HS-27A (cell line): ENCODE data around the gene TRIM41.
"Not testable (repeated sequence)": the region's sequence is repeated elsewhere in the genome, so short reads cannot be mapped to it uniquely, and the experiment has no call there.

Experiments used
- DNase-seq: peaks from one replicate; pipeline ENCODE4 v3.0.0-alpha.2; 2012; ENCODE audit warnings: low read depth, missing footprints

The TRIM41 gene

DNA sequence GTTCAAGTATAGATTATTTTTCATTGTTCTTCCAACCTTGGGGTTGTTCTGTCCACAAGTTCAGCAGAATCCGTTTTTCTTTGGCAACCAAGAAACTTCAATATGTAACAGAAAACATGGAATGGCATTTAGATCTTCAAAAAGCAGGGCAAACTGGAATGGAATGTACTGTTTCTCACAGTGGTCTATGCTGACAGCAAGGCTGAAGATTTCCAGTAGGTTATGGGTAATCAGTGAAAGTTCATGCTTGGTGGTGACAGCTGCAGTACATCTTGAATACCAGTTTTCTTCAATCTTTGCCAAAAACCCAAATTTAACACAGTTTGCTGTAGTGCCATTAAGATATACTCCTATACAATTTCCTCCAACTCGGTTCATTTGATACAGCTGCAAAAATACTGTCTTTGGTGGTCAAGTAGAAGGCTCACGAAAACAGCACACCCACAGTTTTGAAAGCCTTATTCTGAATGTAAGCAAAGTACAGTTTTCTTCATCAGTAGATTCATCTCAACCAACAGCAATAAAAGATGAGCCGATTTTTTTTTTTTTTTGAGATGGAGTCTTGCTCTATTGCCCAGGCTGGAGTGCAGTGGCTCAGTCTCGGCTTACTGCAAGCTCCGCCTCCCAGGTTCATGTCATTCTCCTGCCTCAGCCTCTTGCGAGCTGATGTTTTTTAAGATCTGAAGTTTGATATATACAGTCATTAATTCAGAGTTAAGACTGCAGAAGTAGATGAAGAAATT is 32.9 kb downstream of the TRIM41 start:
- DNase-seq, result no peak

- DNase-seq, result no peak
Measured at GRCh38 chr5:181258576-181258975, 35.5 kb downstream of the TRIM41 start.

DNA sequence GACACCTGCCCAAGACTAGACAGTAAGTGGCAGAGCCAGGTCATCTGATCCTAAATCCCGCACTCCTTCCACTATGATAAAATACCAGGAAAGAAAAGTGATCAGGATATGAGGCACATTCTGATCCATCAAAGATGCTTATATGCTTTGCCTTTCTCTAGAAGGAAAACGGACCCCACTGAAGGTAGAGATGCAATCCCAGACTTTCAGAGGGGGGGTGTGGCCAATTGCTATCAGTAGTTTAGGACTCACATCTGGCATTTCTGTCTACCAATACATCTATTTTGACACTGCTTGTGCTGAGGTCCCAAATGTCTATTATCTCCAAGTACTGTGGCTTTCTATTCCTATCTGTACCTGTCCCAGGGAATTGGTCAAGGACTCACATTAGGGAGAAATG is 36.2 kb downstream of the TRIM41 start:
- no peak for DNase-seq

DNA sequence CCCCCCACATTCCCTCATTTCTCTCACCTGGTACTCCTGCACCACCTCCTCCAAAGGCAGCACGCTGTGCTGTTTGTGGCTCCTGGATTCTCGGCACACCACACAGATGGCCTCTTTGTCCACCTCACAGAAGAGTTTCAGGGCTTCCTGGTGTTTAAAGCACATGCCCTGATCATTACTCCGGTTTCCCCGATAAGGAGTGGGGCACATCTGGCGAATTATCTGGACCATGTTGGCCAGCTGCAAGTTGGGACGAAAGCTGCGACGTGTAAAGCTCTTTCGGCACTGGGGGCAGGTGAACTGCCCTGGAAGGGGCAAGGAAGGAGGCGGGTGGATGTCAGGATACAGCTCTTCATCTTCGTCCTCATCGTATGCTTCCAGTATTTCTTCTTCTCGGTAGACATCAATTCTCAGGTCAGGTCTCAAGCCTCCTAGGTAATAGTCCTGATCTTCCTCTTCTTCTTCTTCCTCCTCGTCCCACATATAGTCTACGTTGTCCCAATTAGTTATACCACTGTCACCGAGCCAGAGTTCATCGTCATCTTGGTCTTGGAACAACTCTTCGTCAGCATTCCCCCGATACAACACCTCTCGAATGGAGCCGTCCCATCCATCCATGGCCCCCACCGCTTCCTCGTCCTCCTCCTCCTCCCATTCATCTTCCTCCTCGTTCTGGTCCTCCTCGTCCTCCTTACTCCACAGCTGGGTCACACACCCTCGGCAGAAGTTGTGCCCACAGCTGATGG is 37.1 kb downstream of the TRIM41 start:
- DNase-seq, result no peak

GRCh38 chr5:181260720-181261319 is 37.7 kb downstream of the TRIM41 start, which contains the start of gene TRIM52:
TRIM52 (minus strand) TSS chr5:181261143; CDS start chr5:181260813, 330 bp downstream.
- peak; percentile 42 for DNase-seq

DNA sequence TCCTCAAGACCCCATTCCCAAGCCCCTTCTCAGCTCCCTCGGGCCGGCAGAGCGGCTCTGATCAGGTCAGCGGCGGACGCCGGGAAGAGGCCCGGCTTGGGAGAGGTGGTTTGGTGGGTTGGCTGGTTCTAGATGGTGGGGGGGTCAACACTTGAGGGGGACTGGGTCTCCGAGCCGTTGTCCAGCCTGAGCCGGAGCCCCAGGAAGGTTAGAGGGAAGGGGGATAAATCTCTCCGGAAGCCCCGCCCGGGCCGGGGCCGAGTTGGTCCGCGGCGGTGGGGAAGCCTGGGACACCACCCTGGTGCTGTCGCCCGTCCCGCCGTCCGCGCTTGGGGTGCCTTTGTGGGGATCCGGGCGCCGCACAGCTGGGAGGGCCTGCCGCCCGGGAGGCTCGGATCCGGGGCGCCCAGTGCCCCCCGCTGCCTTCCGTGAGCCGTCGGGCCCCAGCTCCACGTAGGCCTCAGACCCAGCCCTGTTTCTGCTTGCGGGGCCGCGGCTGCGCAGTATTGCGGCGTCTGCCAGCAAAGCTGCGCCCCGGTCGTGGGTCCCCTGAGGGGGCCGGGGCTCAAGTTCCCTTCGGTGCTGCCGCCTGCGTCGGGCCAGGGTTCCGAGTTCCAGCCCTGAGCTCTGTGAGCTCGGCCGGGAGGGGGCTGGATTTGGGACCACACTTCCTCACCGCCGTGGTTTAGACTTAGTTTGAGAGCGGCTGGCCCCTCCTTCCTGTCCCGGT is 38.4 kb downstream of the TRIM41 start:
- no peak for DNase-seq

- no peak for DNase-seq
Measured at GRCh38 chr5:181263633-181264032, 40.6 kb downstream of the TRIM41 start.

DNA sequence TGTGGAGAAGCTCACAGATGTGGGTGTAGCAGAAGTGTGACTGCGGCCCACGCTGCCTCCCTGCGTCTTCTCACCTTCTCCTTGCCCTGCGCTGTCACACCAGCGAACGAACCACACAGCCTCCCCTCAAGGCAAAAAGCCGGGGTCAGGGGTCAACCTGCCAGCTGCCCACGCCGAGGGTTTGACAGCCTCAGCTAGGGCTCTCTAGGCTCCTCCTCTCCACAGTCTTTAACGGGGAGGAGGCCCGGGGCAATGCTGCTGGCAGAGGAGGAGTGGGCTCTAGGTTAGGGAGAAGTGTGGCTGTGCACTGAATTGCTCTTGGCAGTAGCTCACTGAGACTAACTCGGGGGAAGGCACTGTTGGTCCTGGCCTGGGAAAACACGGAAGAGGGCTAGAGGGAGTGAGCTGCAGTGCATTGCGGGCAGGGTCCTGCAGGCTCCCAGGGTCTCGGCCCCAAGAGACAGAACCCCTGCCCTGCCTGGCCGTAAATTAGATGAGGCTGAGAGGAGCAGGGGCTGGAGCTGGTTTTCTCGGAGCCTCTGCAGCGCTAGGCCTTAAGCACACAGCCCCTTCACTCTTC is 42.1 kb downstream of the TRIM41 start:
- no peak for DNase-seq

GRCh38 chr5:181267291-181267904 is 44.3 kb downstream of the TRIM41 start:
- DNase-seq, result not testable (repeated sequence)

GRCh38 chr5:181267907-181268306 is 44.8 kb downstream of the TRIM41 start:
- not testable (repeated sequence) for DNase-seq

GRCh38 chr5:181271081-181271480 is 48.0 kb downstream of the TRIM41 start:
- no peak for DNase-seq

- DNase-seq, result not testable (repeated sequence)
Measured at GRCh38 chr5:181273433-181273744, 50.3 kb downstream of the TRIM41 start.

DNA sequence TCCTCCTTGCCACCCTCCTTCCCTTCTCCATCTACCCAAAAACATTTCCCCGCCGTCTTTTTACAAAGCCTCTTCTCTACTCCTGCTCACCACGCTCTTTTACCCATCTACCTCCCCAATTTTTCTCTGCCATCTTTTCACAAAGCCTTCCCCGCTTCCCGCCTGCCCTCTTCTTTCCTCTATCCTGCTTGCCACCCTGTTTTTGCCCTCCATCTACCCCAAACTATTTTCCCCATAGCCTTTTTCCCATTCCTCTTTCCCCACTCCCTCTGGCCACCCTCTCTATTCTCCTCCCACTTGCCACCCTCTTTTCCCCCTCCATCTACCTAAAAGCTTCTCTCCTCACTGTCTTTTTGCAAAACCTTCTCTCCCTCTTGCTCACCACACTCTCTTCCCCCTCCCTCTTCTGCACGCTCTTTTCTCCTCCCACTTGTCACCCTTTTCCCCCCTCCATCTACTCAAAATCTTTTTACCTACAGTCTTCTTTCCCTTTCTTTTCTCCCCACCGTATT is 57.2 kb downstream of the TRIM41 start:
- no peak for DNase-seq

DNA sequence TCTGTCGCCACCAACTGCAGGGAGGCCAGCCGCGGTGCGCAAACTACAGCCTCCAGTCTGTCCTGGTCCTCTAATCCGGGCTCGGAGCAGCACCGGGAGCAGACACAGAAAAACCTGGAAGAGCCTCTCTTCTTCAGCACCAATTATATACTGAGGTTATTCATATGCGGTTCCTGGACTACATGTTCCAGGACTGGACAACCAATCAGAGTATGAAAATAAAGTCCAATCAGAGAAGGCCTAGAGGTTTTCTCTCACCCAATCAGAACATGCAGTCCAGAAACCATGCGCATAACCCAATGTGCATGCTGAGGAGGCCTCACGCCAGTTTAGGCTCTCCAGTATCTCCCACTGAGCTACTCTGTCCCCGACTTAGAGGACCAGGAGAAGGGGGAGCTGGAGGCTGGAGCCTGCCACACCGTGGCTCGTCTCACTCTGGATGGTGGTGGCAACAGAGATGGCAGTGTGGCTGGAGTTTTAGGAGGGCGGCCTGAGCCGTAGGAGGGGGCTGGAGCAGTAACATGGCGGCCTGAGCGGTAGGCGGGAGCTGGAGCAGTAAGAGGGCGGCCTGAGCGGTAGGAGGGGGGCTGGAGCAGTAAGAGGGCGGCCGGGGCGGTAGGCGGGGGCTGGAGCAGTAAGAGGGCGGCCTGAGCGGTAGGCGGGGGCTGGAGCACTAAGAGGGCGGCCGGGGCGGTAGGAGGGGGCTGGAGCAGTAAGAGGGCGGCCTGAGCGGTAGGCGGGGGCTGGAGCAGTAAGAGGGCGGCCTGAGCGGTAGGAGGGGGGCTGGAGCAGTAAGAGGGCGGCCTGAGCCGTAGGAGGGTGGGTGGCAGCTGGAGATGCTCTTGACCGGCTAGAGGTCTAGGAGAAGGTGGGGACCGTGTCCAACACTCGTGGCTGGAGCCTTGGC is 58.2 kb downstream of the TRIM41 start:
- DNase-seq, result no peak

DNA sequence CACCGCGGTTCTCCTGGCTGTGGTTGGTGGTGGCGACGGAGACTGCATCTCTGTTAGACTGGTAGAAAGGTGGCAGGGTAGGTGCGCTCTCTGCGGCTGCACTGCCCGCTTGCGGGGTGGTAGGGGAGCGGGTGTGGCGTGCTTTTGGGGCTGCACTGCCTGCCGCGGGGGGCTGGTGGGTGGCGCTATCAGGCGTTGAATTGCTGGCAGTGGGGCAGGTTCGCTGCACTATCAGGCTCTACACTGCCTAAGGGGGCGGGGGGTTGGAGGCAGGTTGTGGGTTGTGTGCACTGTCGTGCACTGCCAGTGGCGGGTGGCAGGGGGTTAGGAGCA is 58.9 kb downstream of the TRIM41 start:
- no peak for DNase-seq

- not testable (repeated sequence) for DNase-seq
Measured at GRCh38 chr5:181282415-181282814, 59.3 kb downstream of the TRIM41 start.

GRCh38 chr5:181282874-181283273 is 59.8 kb downstream of the TRIM41 start:
- DNase-seq, result no peak

GRCh38 chr5:181283347-181283746 is 60.3 kb downstream of the TRIM41 start:
- no peak for DNase-seq

DNA sequence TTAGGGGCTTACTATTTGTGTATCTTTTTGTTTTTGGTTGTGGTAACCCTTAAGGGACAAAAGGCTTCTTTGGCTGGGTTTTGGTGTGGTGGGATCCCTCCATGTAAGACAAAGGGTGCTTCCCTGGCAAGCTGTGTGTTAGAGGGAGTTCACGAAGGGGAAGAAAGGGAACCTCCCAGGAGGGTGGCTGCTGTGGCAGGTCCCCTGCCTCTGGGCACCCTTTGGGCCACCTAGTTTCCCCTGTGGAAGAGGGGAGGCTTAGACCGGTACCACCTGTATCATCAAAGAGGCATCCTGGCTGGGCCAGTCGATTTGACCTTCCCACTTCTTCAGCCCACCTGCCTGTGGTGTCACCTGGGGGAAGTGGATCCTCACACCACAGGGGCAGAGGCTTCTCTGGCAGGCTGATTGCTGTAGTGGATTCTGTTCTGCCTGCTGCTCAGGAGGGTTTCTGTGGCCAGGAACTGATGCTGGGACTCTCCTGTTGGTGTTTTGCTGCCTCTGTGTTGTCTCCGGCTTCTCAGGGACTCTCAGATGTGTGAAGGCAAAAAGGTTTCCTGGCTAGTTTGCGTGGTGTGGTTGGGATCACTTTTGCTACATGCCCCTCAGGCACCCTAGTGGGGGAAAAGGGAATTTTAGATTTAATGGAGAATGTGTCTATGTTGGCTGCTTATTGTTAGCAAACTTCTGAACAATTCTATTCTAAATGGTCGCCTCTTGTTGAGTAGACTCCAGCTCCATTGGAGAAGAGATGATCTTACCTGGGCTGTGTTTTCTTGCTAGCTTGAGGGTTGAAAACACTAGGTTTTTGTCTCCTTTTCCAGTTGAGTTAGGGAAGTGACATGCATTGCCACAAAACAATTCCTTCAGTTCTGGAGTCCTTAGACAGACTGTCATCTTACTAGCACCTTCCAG is 61.0 kb downstream of the TRIM41 start:
- not testable (repeated sequence) for DNase-seq
